GM19324 (cell line): ENCODE measurements around the gene ST3GAL4.

Experiments used
- ATAC-seq: cut with Tn5 transposase; IDR thresholded peaks from one replicate; pipeline ENCODE4 v1.9.1; 2021; ENCODE audit warnings: mild to moderate bottlenecking, moderate library complexity; ENCODE audit not compliant: unreplicated experiment, low FRiP score

The ST3GAL4 gene

GRCh38 chr11:126434950-126435335 lies 79.5 kb downstream of the ST3GAL4 start:
- no peak for ATAC-seq

- no peak for ATAC-seq
These were observed 80.8 kb downstream of the ST3GAL4 start for GRCh38 chr11:126436209-126436755.

GRCh38 chr11:126437731-126438130 lies 82.2 kb downstream of the ST3GAL4 start:
- no peak for ATAC-seq

- ATAC-seq, result no peak
These were observed 82.8 kb downstream of the ST3GAL4 start for GRCh38 chr11:126438272-126438671.

GRCh38 chr11:126438691-126439090 lies 83.2 kb downstream of the ST3GAL4 start:
- no peak for ATAC-seq

- no peak for ATAC-seq
These were observed 84.8 kb downstream of the ST3GAL4 start for GRCh38 chr11:126440276-126440675.

GRCh38 chr11:126440792-126441514 lies 85.5 kb downstream of the ST3GAL4 start:
- no peak for ATAC-seq

GRCh38 chr11:126443120-126443519 lies 87.6 kb downstream of the ST3GAL4 start:
- no peak for ATAC-seq

GRCh38 chr11:126444072-126444471 lies 88.6 kb downstream of the ST3GAL4 start:
- ATAC-seq, result no peak

- no peak for ATAC-seq
These were observed 91.1 kb downstream of the ST3GAL4 start for GRCh38 chr11:126446581-126446980.

- ATAC-seq, result no peak
These were observed 94.7 kb downstream of the ST3GAL4 start for GRCh38 chr11:126450198-126450597.

- ATAC-seq, result no peak
These were observed 95.3 kb downstream of the ST3GAL4 start for GRCh38 chr11:126450806-126451205.

GRCh38 chr11:126451211-126451802 lies 95.8 kb downstream of the ST3GAL4 start:
- ATAC-seq, result no peak

- ATAC-seq, result no peak
These were observed 97.0 kb downstream of the ST3GAL4 start for GRCh38 chr11:126452241-126453101.

- ATAC-seq, result no peak
These were observed 100.6 kb downstream of the ST3GAL4 start for GRCh38 chr11:126456089-126456488.

GRCh38 chr11:126456783-126457542 lies 101.5 kb downstream of the ST3GAL4 start:
- no peak for ATAC-seq

GRCh38 chr11:126457817-126458216 lies 102.3 kb downstream of the ST3GAL4 start:
- ATAC-seq, result no peak

- no peak for ATAC-seq
These were observed 104.3 kb downstream of the ST3GAL4 start for GRCh38 chr11:126459691-126460281.

GRCh38 chr11:126460417-126461095 lies 105.1 kb downstream of the ST3GAL4 start:
- no peak for ATAC-seq

GRCh38 chr11:126461096-126461440 lies 105.6 kb downstream of the ST3GAL4 start:
- ATAC-seq, result no peak
